Aorta (tissue), 5 donors: ENCODE results near the gene ZNF710. TPM values are rescaled to one million over a fixed set of nuclear protein-coding genes. Genes with fewer than 3 reads are reported as not detected.
"Not testable (repeated sequence)": the region's sequence is repeated elsewhere in the genome, so short reads cannot be mapped to it uniquely, and the experiment has no call there.

ENCODE experiments used
- ATAC-seq: fragments of 200-7000 bp; cut with Tn5 transposase; one replicate; pipeline ENCODE4 v1.9.1; 2022; ENCODE audit warnings: moderate library complexity; ENCODE audit not compliant: low FRiP score
- DNase-seq, 2 donors: peaks; one replicate each; pipeline ENCODE4 v3.0.0-alpha.2; 2020
- H3K27ac ChIP-seq, 2 donors: one replicate each; pipeline ENCODE4 v1.5.1; 2013; ENCODE audit warnings: low read length in 2 of 2, mild to moderate bottlenecking in 2 of 2, moderate library complexity in 2 of 2, control low read depth in 1 of 2, inconsistent platforms in 1 of 2, low read depth in 1 of 2
- H3K27me3 ChIP-seq, 2 donors: one replicate each; pipeline ENCODE4 v1.6.1; 2013; ENCODE audit warnings: control low read depth in 1 of 2, low read length in 1 of 2, mild to moderate bottlenecking in 1 of 2, moderate library complexity in 1 of 2; ENCODE audit not compliant: insufficient read depth in 2 of 2, control insufficient read depth in 1 of 2
- H3K36me3 ChIP-seq, 2 donors: one replicate each; pipeline ENCODE4 v1.6.1; 2013; ENCODE audit warnings: control low read depth in 1 of 2, low read length in 1 of 2, mild to moderate bottlenecking in 1 of 2; ENCODE audit not compliant: insufficient read depth in 2 of 2, control insufficient read depth in 1 of 2
- H3K4me1 ChIP-seq, 2 donors: one replicate each; pipeline ENCODE4 v1.6.1; 2013; ENCODE audit warnings: low read length in 2 of 2, control low read depth in 1 of 2, mild to moderate bottlenecking in 1 of 2, moderate library complexity in 1 of 2; ENCODE audit not compliant: insufficient read depth in 2 of 2, control insufficient read depth in 1 of 2
- H3K4me3 ChIP-seq, 2 donors: one replicate each; pipeline ENCODE4 v1.5.1; 2013; ENCODE audit warnings: low read length in 2 of 2, control low read depth in 1 of 2, mild to moderate bottlenecking in 1 of 2
- H3K9me3 ChIP-seq: one replicate; pipeline ENCODE4 v1.6.1; 2013; ENCODE audit warnings: mild to moderate bottlenecking, low read length; ENCODE audit not compliant: control insufficient read depth
- WGBS, 2 donors: extraction: QIAGEN DNeasy Blood & Tissue Kit; methylation state at CpG; one replicate each; pipeline ENCODE4 v1.1.7; 2013; 5-methylcytosine and 5-hydroxymethylcytosine counted together
- intact Hi-C, 2 donors: fragments of 100-400 bp; cut with DNase I; formaldehyde crosslinking; loops; one replicate each; pipeline versions ENCODE4 v1.14.2 to v1.15.0; 2022
- long read RNA-seq, 2 donors: library from polyadenylated mRNA; unstranded; transcript quantifications; one replicate each; pipeline ENCODE4 v2.0.0, GENCODE V29; 2020 to 2021
- polyA plus RNA-seq, 2 donors: library from polyadenylated mRNA; stranded (reverse); fragments of 200-250 nt; gene quantifications; one replicate each; pipeline ENCODE4 v1.2.3, GENCODE V29; 2013
- total RNA-seq, 2 donors: library from RNA; stranded (reverse); fragmentation: NEBNext Ultra II Directional; extraction: Animal tissue kit (Norgen Biotek cat#: 25700); gene quantifications; one replicate each; pipeline ENCODE4 v1.2.1, GENCODE V29; 2021
- donor health status: healthy with polysubstance abuse.
- donor health status: Bipolar disorder and iron deficiency.
- donor health status: DM: no; HTN: no; CAD: no.
- donor health status: DM: no; HTN: no; CAD: no.
- donor health status: DM: yes; HTN: yes; CAD: no.

ZNF710 gene, protein sequence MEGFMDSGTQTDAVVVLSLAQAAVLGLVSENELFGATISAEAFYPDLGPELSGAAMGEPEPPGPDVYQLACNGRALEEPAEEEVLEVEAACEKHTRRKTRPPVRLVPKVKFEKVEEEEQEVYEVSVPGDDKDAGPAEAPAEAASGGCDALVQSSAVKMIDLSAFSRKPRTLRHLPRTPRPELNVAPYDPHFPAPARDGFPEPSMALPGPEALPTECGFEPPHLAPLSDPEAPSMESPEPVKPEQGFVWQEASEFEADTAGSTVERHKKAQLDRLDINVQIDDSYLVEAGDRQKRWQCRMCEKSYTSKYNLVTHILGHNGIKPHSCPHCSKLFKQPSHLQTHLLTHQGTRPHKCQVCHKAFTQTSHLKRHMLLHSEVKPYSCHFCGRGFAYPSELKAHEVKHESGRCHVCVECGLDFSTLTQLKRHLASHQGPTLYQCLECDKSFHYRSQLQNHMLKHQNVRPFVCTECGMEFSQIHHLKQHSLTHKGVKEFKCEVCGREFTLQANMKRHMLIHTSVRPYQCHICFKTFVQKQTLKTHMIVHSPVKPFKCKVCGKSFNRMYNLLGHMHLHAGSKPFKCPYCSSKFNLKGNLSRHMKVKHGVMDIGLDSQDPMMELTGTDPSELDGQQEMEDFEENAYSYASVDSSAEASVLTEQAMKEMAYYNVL
- total RNA-seq (10 to 100 TPM; 12.0 to 17.9 TPM), polyA plus RNA-seq (1 to 10 TPM; 4.3 to 9.0 TPM)
- long read RNA-seq, donor 1, partial matches to known transcripts: 3 of 14 reads
- long read RNA-seq, donor 1, other reads (novel, unspliced or antisense): 11 of 14 reads
- long read RNA-seq, donor 2, full-length matches to known transcripts: 1 of 24 reads
- long read RNA-seq, donor 2, partial matches to known transcripts: 4 of 24 reads
- long read RNA-seq, donor 2, other reads (novel, unspliced or antisense): 19 of 24 reads

DNA sequence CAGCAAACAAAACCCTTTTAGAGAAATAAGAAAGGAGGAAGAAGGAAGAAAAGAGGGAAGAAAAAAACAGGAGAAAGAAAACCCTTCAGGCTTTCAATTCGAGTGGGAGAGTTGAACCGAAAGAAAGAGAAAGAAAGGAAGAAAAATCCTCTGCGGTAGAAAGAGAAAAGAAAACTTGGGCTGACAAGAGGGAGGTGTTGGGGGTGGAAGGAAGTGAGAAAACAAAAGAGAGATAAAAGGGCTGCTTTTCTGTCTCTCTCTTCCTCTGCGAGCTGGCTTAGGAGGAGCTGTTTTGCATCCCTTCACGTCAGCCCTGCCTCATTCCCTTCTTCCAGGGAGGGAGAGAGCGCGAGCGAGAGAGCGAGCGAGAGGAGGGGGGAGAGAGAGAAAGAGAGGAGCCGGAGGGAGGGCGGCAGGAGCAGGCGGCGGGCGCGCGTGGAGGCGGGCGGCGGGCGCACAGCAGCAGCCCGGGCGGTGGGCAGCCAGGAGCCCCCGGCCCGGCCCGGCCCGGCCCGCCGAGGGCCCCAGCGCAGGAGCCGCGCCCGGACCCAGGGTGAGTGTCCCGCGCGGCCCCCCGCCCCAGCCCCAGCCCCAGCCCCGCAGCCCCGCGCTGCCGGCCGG lies at the start of gene ZNF710:
Gene ZNF710 (plus strand): TSS at position 263 of the 621 bp plus-strand sequence. CDS start 65,814 bp downstream, outside the sequence.
- peak; percentile 67 to 83 for DNase-seq
- Histone ChIP-seq H3K27me3 (no peaks in the 10 kb centered on the region), H3K36me3 (no peaks in the 10 kb centered on the region), H3K9me3 (no peaks in the 10 kb centered on the region), H3K4me1 (no peaks in the 10 kb centered on the region), H3K4me3 (peak within 1 kb of the TSS; percentile 82 to 99), H3K27ac (peak within 1 kb of the TSS; percentile 2 to 68)
- intact Hi-C loops: loop anchor here in 1 of 2 donors (5.0 kb wide), 1 partner anchor 109 kb away; the partner anchor contains the start of gene AP3S2
- peak; percentile 27 for ATAC-seq
- 0 to 1% methylated on average over 3 to 42 of the region's 42 CpGs for WGBS, 2 donors

DNA sequence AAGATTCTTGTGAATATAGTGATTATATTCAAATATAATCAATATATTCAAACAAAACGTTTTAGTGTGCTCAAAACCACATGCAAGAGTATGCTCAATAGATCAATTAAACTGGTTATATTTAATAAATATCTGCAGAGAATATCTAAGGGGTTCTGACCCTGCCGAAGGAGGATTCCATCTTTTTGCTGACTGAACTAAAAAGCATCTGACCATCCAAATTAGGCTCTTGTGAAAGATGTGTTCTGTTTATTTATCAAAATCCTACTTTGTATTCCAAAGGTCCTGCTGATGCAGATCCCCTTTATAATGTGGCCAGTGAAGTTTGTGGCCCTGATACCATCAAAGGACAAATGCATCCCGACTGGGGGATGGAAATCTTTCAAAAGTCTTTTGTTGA lies 46.6 kb upstream of the ZNF710 start:
- intact Hi-C loops: no loop called here
- no peak overlapping the region for H3K4me3 ChIP-seq
- DNase-seq (no peak), ATAC-seq (no peak)
- 64 to 69% methylated on average over 3 of the region's 3 CpGs for WGBS, 2 donors
- H3K4me1 ChIP-seq: no peaks in the 10 kb centered on the region
- no peaks in the 10 kb centered on the region for H3K9me3 ChIP-seq
- H3K27me3 ChIP-seq: no peaks in the 10 kb centered on the region
- no peaks in the 10 kb centered on the region for H3K36me3 ChIP-seq
- H3K27ac ChIP-seq: no peak overlapping the region

- H3K27ac ChIP-seq, H3K27me3 ChIP-seq, H3K4me1 ChIP-seq, intact Hi-C loops, H3K36me3 ChIP-seq, ATAC-seq, DNase-seq, H3K9me3 ChIP-seq, H3K4me3 ChIP-seq: not testable (repeated sequence)
- 90 to 92% methylated on average over 13 of the region's 13 CpGs for WGBS, 2 donors
These were observed 45.6 kb upstream of the ZNF710 start for GRCh38 chr15:89955449-89955998.

DNA sequence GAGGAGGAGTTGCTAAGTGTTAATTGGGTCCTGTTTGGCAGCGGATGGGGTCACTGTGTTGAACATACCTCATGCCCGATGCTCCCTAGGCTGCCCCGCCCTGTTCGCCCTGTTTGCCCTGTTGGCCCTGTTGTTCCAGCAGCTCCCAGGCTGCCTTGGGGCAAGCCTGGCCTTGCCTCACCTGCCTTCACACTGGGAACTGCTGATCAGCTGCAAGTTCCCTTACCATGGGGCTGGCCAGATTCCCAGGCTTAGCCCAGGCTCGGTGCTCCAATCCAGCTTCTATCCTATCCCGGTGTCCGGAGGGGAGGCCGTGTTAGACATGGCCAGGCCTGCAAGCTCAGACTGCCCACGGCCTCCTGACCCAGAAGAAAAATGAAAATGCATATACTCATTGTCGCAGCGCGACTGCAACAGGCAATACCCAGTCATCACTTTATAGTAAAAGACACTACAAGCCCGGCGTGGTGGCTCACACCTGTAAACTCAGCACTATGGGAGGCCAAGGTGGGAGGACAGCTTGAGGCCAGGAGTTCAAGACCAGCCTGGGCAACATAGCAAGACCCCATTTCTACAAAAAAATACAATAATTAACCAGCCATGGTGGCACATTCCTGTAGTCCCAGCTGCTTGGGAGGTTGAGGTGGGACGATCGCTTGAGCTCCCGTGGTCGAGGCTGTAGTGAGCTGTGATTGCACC lies 42.9 kb upstream of the ZNF710 start:
- ATAC-seq: no peak
- 90% methylated on average over 18 of the region's 18 CpGs for WGBS, 2 donors
- H3K4me1 ChIP-seq: no peaks in the 10 kb centered on the region
- no peak for DNase-seq
- intact Hi-C loops: no loop called here
- no peaks in the 10 kb centered on the region for H3K36me3 ChIP-seq
- H3K4me3 ChIP-seq: no peak overlapping the region
- H3K27me3 ChIP-seq: no peaks in the 10 kb centered on the region
- H3K9me3 ChIP-seq: no peaks in the 10 kb centered on the region
- H3K27ac ChIP-seq: no peak overlapping the region

- DNase-seq: peak in 1 of 2 donors; percentile 63
- Histone ChIP-seq H3K4me3 (no peak overlapping the region), H3K4me1 (no peaks in the 10 kb centered on the region), H3K27ac (no peak overlapping the region), H3K9me3 (no peaks in the 10 kb centered on the region), H3K27me3 (no peaks in the 10 kb centered on the region), H3K36me3 (no peaks in the 10 kb centered on the region)
- ATAC-seq: no peak
- WGBS, 2 donors: 95 to 97% methylated on average over 11 of the region's 11 CpGs
- intact Hi-C loops: no loop called here
These were observed 37.6 kb upstream of the ZNF710 start for GRCh38 chr15:89963301-89964231.

DNA sequence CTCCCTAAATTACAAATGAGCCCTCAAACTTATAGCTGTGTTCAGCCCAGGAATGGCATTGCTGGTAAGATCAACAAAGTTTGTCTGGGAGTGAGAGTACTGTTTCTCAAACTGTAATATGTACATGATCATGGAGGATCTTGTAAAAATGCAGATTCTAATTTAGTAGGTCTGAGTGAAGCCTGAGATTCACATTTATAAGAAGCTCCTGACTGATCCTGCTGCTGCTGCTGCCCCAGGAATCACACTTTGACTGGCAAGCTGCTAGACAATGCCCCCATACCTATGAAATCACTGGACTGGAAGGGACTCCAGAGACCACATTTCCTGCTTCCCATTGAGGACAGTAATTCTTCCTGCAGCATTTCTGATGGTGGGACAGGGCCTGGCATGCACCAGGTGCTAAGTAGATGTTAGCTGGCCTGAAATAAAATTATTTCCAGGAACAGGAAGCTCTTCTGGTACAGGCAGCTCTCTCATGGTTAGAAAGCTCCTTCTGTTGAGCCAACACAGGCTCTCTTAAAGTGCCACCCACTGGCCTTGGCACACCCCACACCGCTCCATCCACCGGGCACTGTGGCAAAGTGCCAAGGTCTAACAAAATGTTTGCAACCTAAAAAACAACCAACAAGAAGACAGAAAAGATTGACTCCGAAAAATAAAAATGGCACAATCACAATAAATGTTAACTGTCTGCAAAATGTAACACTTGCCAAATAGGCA lies 36.7 kb upstream of the ZNF710 start:
- Histone ChIP-seq H3K4me3 (no peak overlapping the region), H3K27ac (no peak overlapping the region), H3K36me3 (no peaks in the 10 kb centered on the region), H3K9me3 (no peaks in the 10 kb centered on the region), H3K4me1 (no peaks in the 10 kb centered on the region), H3K27me3 (no peaks in the 10 kb centered on the region)
- WGBS, 2 donors: 34 to 39% methylated on average over 3 of the region's 3 CpGs
- DNase-seq: no peak
- ATAC-seq: no peak
- intact Hi-C loops: no loop called here

DNA sequence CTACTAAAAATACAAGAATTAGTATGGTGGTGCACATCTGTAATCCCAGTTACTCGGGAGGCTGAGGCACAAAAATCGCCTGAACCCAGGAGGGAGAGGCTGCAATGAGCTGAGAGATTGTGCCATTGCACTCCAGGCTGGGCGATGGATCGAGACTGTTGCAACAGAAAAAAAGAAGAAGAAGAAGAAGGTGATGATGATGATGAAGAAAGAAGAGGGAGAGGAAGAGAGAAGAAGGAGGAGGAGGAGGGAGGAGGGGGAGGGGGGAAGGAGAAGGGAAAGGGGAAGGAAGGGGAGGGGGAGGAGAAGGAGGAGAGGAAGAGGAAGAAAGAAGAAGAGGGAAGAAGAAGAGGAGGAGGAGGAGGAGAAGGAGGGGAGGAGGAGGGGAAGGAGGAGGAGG lies 33.2 kb upstream of the ZNF710 start:
- H3K4me1 ChIP-seq: no peaks in the 10 kb centered on the region

More for the DNA sequence above, 33.2 kb upstream of the ZNF710 start:
- intact Hi-C loops: no loop called here
- no peak overlapping the region for H3K4me3 ChIP-seq
- 90 to 92% methylated on average over 4 of the region's 4 CpGs for whole genome bisulfite sequencing, 2 donors
- ATAC-seq (no peak), DNase-seq (no peak)
- H3K36me3 ChIP-seq: no peaks in the 10 kb centered on the region
- H3K27ac ChIP-seq: no peak overlapping the region
- no peaks in the 10 kb centered on the region for H3K27me3 ChIP-seq
- no peaks in the 10 kb centered on the region for H3K9me3 ChIP-seq
